ENCODE measurements around the gene EIF4EBP2. TPM values are rescaled to one million over a fixed set of nuclear protein-coding genes. Genes with fewer than 3 reads are reported as not detected.

The EIF4EBP2 gene
- polyA plus RNA-seq, 3 donors, result 26.3 to 93.8 (median 73.4) TPM

DNA sequence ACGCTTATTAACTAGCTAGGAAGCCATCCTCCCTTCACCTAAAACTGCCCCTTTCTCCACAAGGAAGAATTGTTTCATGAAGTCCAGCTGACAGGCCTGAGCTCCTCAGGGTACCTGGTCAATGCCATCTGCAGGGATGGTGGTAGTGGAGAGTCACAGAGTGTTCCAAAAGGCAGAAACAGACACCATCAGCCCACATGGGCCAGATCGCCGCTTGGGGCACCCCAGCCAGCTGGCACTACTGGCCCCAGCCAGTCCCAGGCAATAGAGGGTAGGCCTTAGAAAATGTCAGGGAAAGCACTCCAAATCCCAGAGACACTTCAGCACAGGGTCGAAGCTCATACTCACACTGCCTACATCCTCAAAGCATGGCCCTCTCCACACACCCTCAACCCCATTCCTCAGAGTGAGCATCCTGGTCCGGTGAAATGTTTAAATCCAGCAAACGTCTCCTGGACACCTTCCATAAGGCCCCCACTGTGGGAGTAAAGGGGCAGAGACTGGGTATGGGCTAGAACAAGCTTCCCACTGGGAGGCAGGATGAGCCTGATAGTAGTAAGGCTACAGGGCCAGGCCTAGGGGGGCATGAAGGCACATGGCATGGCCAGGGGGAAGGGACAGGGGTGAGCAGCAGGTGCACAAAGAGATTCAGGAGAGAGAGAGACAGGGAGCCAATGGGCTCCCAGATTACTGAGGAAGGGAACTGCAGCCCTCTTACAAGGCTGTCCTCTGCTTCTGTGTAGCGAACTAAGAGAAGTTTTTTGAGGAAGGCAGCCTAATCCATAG is 23.4 kb upstream of the EIF4EBP2 start:
- Mint-ChIP-seq H3K4me3 (peak overlapping the region in 1 of 2 donors; percentile 93), H3K4me1 (peaks cover 16% of the 10 kb centered on the region), H3K27ac (no peak overlapping the region), H3K27me3 (ENCODE audit: low read depth in 3 of 3) (peaks cover 5 to 17% (median 8%) of the 10 kb centered on the region in 3 donors), H3K36me3 (peaks cover 0 to 3% of the 10 kb centered on the region in 2 donors), H3K9me3 (peaks cover 0 to 7% (median 4%) of the 10 kb centered on the region in 7 donors)
- intact Hi-C loops (cut with micrococcal nuclease), result no loop called here
- no peaks in the 10 kb centered on the region for H4K20me1 ChIP-seq (ENCODE audit: insufficient read depth, low read length)
- 100% methylated on average over 3 of the region's 7 CpGs for WGBS (ENCODE audit: insufficient coverage)
- H3K4me1 ChIP-seq (ENCODE audit: control insufficient read depth in 1 of 2, insufficient read depth in 2 of 2, low read length in 2 of 2), result peaks cover 15 to 20% of the 10 kb centered on the region in 2 donors
- no peak overlapping the region for H3K4me3 ChIP-seq (replicated peaks in 1 of 3; ENCODE audit: low read depth in 2 of 3, low read length in 3 of 3)
- DNase-seq, result no peak
- no peaks in the 10 kb centered on the region for H3K79me2 ChIP-seq (ENCODE audit: insufficient read depth, low read length)
- H3K27ac ChIP-seq (ENCODE audit: low read depth in 1 of 2, low read length in 2 of 2), result no peak overlapping the region
- H3K9me3 ChIP-seq (replicated peaks in 1 of 2; ENCODE audit: control insufficient read depth in 1 of 2, insufficient read depth in 1 of 2, low read length in 2 of 2), result peaks cover 0 to 5% of the 10 kb centered on the region in 2 donors
- H3K36me3 ChIP-seq (replicated peaks in 1 of 2; ENCODE audit: control insufficient read depth in 1 of 2, insufficient read depth in 2 of 2, low read length in 2 of 2), result no peaks in the 10 kb centered on the region
- H3K4me2 ChIP-seq (replicated peaks; ENCODE audit: extremely low read depth, low read length, poor library complexity, severe bottlenecking), result no peak overlapping the region
- no peak overlapping the region for H2AFZ ChIP-seq (ENCODE audit: insufficient read depth, low read depth, low read length, poor library complexity, severe bottlenecking)
- TF ChIP-seq, protein P1, sequence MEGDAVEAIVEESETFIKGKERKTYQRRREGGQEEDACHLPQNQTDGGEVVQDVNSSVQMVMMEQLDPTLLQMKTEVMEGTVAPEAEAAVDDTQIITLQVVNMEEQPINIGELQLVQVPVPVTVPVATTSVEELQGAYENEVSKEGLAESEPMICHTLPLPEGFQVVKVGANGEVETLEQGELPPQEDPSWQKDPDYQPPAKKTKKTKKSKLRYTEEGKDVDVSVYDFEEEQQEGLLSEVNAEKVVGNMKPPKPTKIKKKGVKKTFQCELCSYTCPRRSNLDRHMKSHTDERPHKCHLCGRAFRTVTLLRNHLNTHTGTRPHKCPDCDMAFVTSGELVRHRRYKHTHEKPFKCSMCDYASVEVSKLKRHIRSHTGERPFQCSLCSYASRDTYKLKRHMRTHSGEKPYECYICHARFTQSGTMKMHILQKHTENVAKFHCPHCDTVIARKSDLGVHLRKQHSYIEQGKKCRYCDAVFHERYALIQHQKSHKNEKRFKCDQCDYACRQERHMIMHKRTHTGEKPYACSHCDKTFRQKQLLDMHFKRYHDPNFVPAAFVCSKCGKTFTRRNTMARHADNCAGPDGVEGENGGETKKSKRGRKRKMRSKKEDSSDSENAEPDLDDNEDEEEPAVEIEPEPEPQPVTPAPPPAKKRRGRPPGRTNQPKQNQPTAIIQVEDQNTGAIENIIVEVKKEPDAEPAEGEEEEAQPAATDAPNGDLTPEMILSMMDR (IDR thresholded peaks at IDR 0.05), result no peak
- H3K9ac ChIP-seq (ENCODE audit: insufficient read depth, low read length, poor library complexity, severe bottlenecking), result no peak overlapping the region
- H3K27me3 ChIP-seq (ENCODE audit: control insufficient read depth in 2 of 2, insufficient read depth in 2 of 2, low read length in 2 of 2), result peaks cover 5 to 11% of the 10 kb centered on the region in 2 donors

DNA sequence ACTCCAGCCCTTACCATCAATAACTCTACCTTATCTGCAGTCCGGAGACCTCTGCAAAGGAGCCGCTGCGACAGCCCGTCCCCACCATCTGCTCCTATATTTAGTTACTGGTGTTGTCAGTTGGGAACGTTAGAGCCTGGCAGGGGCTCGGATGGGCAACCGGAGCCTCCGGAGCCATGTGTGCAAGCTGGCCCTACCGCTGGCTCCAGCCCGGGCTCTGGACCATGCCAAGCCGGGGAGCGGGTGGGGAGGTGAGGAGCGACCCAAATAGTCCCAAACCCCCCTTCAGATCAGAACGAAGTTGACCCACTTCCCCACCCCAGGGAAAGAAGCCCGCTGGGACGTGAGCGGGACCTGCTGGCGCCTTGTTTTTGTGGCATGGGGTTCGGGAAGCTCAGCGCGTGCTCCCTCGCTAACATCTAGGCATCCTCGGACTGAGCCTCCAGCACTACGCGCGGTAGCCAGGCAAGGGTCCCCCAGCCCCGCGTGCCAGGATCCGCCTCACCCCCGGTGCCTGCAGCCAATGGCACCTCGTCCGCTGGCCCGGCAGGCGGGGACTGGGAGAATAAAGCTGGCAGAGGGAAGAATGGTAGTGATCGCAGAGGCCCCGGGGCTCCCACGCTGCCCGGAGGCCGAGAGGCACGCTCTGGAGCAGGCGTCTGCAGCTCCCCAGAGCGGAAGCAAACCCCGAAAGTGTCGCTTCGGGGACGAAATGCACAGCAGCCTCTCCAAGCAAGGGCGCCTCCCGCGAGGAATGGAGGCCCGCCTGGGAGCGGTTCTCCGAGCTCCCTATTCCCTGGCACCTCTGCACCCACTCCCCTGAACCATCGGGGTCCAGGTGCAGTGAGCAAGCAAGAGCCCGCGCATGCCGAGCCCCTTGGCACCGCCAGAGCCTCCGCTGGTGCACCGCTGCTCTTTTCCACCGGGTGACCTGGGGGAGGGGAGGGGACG is 22.2 kb upstream of the EIF4EBP2 start:
- H3K4me1 Mint-ChIP-seq, result peaks cover 16% of the 10 kb centered on the region
- peak in 2 of 3 donors; percentile 11 to 24 for DNase-seq
- Histone ChIP-seq H3K4me1 (ENCODE audit: control insufficient read depth in 1 of 2, insufficient read depth in 2 of 2, low read length in 2 of 2) (peaks cover 15 to 20% of the 10 kb centered on the region in 2 donors), H3K4me3 (replicated peaks in 1 of 3; ENCODE audit: low read depth in 2 of 3, low read length in 3 of 3) (peak overlapping the region; percentile 80 to 88 (median 85)), H3K27ac (ENCODE audit: low read depth in 1 of 2, low read length in 2 of 2) (no peak overlapping the region), H3K79me2 (ENCODE audit: insufficient read depth, low read length) (no peaks in the 10 kb centered on the region), H3K9ac (ENCODE audit: insufficient read depth, low read length, poor library complexity, severe bottlenecking) (peak overlapping the region; percentile 51), H4K20me1 (ENCODE audit: insufficient read depth, low read length) (no peaks in the 10 kb centered on the region), H2AFZ (ENCODE audit: insufficient read depth, low read depth, low read length, poor library complexity, severe bottlenecking) (peak overlapping the region; percentile 96), H3K36me3 (replicated peaks in 1 of 2; ENCODE audit: control insufficient read depth in 1 of 2, insufficient read depth in 2 of 2, low read length in 2 of 2) (no peaks in the 10 kb centered on the region), H3K27me3 (ENCODE audit: control insufficient read depth in 2 of 2, insufficient read depth in 2 of 2, low read length in 2 of 2) (peaks cover 5 to 11% of the 10 kb centered on the region in 2 donors), H3K4me2 (replicated peaks; ENCODE audit: extremely low read depth, low read length, poor library complexity, severe bottlenecking) (peak overlapping the region; percentile 100), H3K9me3 (replicated peaks in 1 of 2; ENCODE audit: control insufficient read depth in 1 of 2, insufficient read depth in 1 of 2, low read length in 2 of 2) (peaks cover 0 to 5% of the 10 kb centered on the region in 2 donors)
- H3K27me3 Mint-ChIP-seq (ENCODE audit: low read depth in 3 of 3), result peaks cover 5 to 17% (median 13%) of the 10 kb centered on the region in 3 donors
- no peaks in the 10 kb centered on the region for H3K36me3 Mint-ChIP-seq
- intact Hi-C loops (cut with micrococcal nuclease), result no loop called here
- peaks cover 0 to 7% (median 4%) of the 10 kb centered on the region in 7 donors for H3K9me3 Mint-ChIP-seq
- peak overlapping the region; percentile 90 to 93 for H3K4me3 Mint-ChIP-seq
- TF ChIP-seq, protein P1 (IDR thresholded peaks at IDR 0.05), result no peak
- WGBS (ENCODE audit: insufficient coverage), result 1% methylated on average over 40 of the region's 61 CpGs
- H3K27ac Mint-ChIP-seq, result peak overlapping the region in 4 of 7 donors; percentile 23 to 79 (median 72)
